ENCODE measurements around the gene ZBTB32. TPM values are rescaled to one million over a fixed set of nuclear protein-coding genes. Genes with fewer than 3 reads are reported as not detected.

Gene ZBTB32
- total and polyA plus RNA-seq, 3 donors from 2014 or later = 26.1 to 125 (median 32.5) TPM

DNA sequence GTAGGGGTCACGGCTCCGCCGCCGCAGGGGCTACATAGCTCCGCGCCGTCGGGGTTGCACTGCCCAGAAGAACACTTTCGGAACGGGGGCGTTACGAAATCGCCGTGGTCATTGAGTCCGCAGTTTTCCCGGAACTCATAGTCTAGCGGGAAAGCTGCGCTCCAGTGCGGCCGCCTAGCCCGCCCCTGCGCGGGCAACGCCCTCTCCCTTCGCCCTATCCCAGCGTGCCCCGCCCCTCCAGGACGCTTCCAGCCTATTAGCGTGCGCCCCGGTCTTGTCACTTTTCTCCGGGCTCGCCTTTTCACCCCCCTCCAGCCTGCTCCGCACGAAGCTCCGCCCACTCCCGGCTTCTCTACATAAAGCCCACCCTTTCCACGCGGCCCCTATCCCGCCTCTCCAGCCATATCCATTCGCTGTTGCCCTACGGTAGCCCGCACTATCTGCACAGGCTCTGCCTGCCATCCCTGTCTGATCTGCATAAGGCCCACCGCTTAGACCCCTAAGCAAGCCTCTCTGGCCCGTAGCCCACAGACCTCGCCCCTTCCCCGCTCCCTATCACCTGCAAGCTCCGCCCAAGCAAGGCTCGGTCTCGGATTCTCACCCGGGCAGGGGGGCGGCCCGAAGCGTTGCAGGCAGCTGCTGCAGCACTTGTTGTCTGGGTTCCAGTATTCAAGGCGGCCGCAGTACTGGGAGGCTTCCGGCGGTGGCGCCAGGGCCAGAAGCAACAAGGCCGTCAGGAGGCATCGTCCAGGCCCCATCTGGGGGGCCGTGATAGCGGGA lies 36.3 kb downstream of the ZBTB32 start:
- peak; percentile 99 for DNase-seq
- intact Hi-C loops (cut with DNase I; ENCODE audit: low total_unique reads) = no loop called here
- WGBS, 2 donors = 0 to 1% methylated on average over 39 to 61 of the region's 63 CpGs
- peaks cover 6% of the 10 kb centered on the region for H3K4me1 ChIP-seq
- H3K27ac ChIP-seq = peak overlapping the region in 1 of 2 donors; percentile 50
- no peaks in the 10 kb centered on the region for H3K9me3 ChIP-seq
- no peaks in the 10 kb centered on the region for H3K36me3 ChIP-seq (ENCODE audit: low read depth, missing control alignments)
- H3K27me3 ChIP-seq = no peaks in the 10 kb centered on the region
- TF ChIP-seq, protein P1, sequence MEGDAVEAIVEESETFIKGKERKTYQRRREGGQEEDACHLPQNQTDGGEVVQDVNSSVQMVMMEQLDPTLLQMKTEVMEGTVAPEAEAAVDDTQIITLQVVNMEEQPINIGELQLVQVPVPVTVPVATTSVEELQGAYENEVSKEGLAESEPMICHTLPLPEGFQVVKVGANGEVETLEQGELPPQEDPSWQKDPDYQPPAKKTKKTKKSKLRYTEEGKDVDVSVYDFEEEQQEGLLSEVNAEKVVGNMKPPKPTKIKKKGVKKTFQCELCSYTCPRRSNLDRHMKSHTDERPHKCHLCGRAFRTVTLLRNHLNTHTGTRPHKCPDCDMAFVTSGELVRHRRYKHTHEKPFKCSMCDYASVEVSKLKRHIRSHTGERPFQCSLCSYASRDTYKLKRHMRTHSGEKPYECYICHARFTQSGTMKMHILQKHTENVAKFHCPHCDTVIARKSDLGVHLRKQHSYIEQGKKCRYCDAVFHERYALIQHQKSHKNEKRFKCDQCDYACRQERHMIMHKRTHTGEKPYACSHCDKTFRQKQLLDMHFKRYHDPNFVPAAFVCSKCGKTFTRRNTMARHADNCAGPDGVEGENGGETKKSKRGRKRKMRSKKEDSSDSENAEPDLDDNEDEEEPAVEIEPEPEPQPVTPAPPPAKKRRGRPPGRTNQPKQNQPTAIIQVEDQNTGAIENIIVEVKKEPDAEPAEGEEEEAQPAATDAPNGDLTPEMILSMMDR (IDR thresholded peaks at IDR 0.05) = no peak
- peak overlapping the region; percentile 50 to 56 for H3K4me3 ChIP-seq

DNA sequence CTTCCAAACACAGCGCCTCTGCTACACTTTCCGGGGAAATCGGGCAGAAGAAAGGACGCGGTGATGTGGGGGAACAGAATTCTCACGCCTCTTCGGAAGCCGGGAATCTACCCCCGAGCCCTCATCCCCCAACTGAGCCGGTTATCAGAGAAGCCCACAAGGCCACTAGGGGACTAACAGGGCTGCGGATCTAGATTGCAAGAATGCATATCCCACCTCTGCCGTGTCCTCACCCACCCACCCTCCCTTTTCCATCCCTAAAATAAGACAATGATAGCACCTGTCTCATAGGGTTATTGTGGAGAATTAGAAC lies 36.8 kb downstream of the ZBTB32 start:
- 7 to 17% methylated on average over 12 of the region's 12 CpGs for WGBS, 2 donors
- no peak for DNase-seq
- H3K4me3 ChIP-seq = peak overlapping the region; percentile 50 to 56
- H3K27ac ChIP-seq = no peak overlapping the region
- no peaks in the 10 kb centered on the region for H3K36me3 ChIP-seq (ENCODE audit: low read depth, missing control alignments)
- no peaks in the 10 kb centered on the region for H3K27me3 ChIP-seq
- H3K4me1 ChIP-seq = peaks cover 10% of the 10 kb centered on the region
- no peaks in the 10 kb centered on the region for H3K9me3 ChIP-seq
- intact Hi-C loops (cut with DNase I; ENCODE audit: low total_unique reads) = no loop called here
- TF ChIP-seq, protein P1 (IDR thresholded peaks at IDR 0.05) = no peak
- no peak for TF ChIP-seq POLR2A (IDR thresholded peaks at IDR 0.05)

DNA sequence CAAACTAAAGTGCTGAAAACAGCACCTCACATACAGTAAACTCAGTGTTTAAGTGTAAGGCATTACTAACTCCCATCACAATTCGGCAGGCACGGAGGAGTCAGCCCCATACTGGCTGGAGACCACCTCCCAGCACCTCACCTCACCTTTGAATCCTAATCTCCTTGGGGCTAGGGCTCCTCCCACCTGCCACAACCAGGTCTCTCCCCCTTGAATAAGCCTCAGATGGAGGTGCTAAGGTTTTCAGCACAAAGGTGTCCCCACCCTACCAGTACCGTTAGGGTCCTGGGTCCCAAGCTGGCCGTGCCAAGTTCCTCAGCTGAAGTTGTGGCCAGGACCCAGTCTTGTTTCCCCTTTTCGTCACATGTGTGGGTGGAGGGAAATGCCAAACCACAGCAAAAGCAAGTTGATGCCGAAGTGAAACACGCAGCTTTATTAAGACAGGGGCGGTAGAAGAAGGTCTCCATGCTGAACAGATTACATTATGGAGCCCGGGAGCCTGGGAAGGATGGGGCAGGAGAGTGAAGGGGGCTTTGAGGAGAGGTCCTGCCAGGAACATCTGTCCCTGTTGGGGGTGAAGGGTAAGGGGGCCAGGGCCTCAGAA lies 37.9 kb downstream of the ZBTB32 start, which contains the start of gene IGFLR1:
IGFLR1 (minus strand) TSS at position 332 of the 604 bp plus-strand sequence. CDS start 1,272 bp downstream, outside the sequence.
- TF ChIP-seq, protein P1 (IDR thresholded peaks at IDR 0.05) = no peak
- TF ChIP-seq POLR2A (IDR thresholded peaks at IDR 0.05) = no peak
- Histone ChIP-seq H3K36me3 (ENCODE audit: low read depth, missing control alignments) (no peaks in the 10 kb centered on the region), H3K4me1 (peaks cover 14% of the 10 kb centered on the region), H3K4me3 (no peak within 1 kb of the TSS), H3K27me3 (no peaks in the 10 kb centered on the region), H3K9me3 (no peaks in the 10 kb centered on the region), H3K27ac (no peak within 1 kb of the TSS)
- DNase-seq = no peak
- intact Hi-C loops (cut with DNase I; ENCODE audit: low total_unique reads) = no loop called here
- 78 to 89% methylated on average over 7 to 9 of the region's 9 CpGs for WGBS, 2 donors

DNA sequence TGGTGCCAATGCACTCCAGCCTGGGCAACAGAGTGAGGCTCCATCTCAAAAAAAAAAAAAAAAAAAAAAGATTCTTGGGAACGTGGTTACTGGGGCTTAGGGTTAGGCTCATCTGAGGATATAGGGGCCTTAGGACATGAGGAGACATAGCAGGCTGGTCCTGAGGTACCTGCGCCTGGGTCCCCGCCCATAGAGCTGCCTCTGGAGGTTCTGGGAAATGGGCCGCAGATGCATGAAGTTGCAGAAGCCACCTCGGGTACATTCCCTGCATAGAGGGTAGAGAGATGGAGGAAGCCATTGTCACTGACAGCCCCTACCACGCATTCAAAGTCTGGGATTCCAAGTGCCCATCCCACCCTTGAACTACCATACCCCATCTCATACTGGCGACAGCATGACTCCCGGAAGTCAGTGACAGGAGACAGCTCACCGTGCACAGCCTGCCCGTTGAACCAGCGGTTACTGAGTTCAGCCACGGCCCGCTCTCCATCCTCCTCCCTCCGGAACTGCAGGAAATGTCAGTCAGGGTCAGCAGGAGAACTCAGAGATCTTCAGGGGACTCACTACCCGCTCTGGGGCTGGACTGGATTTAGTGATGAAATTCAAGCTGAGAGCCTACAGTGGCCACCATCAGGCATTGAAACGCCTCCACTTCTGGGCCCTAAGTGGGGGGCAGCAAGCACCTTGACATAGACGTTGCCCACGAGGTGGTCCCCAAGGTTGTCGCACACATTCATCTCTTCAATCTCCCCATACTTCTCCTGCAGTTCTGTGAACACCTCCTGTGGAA lies 39.5 kb downstream of the ZBTB32 start:
- intact Hi-C loops (cut with DNase I; ENCODE audit: low total_unique reads) = no loop called here
- Histone ChIP-seq H3K4me1 (peaks cover 18% of the 10 kb centered on the region), H3K27me3 (no peaks in the 10 kb centered on the region), H3K36me3 (ENCODE audit: low read depth, missing control alignments) (no peaks in the 10 kb centered on the region), H3K4me3 (no peak overlapping the region), H3K9me3 (no peaks in the 10 kb centered on the region), H3K27ac (no peak overlapping the region)
- 74 to 82% methylated on average over 18 to 19 of the region's 19 CpGs for WGBS, 2 donors
- no peak for DNase-seq
- TF ChIP-seq, protein P1 (IDR thresholded peaks at IDR 0.05) = no peak
- TF ChIP-seq POLR2A (IDR thresholded peaks at IDR 0.05) = no peak
